Gastroesophageal sphincter (tissue), 3 donors: ENCODE data around the gene LMAN1L.

ENCODE experiments used
- CTCF ChIP-seq, 4 experiments: fragments of 200-600 bp in 2 of 4; fragments of 450-650 bp in 2 of 4; sonication (generic) in 1 of 4; IDR thresholded peaks; one replicate each; pipeline ENCODE4 v1.5.1; 2017 to 2019; ENCODE audit warnings: antibody characterized with exemption in 4 of 4, mild to moderate bottlenecking in 2 of 4, moderate library complexity in 2 of 4
- POLR2A ChIP-seq, 2 donors: fragments of 450-650 bp; IDR thresholded peaks; one replicate each; pipeline ENCODE4 v1.6.1; 2017; ENCODE audit warnings: antibody characterized with exemption in 2 of 2, mild to moderate bottlenecking in 2 of 2, moderate library complexity in 1 of 2
- POLR2AphosphoS5 ChIP-seq: sonication (generic); formaldehyde crosslinking; IDR thresholded peaks from one replicate; pipeline ENCODE4 v1.6.1; 2017; ENCODE audit warnings: antibody characterized with exemption

- TF ChIP-seq CTCF (IDR thresholded peaks at IDR 0.05) = no peak
- no peak for TF ChIP-seq POLR2AphosphoS5
- TF ChIP-seq POLR2A (IDR thresholded peaks at IDR 0.05) = no peak
Measured at GRCh38 chr15:74776821-74777768, 35.5 kb upstream of the LMAN1L start.
